Smooth muscle cell (in vitro differentiated cells): ENCODE measurements around the gene SHROOM3. TPM values are rescaled to one million over a fixed set of nuclear protein-coding genes. Genes with fewer than 3 reads are reported as not detected.

Source experiments
- DNase-seq: peaks from one replicate; lab custom pipeline; 2025; ENCODE audit not compliant: unreplicated experiment; lab: John Stamatoyannopoulos, UW
- H2AFZ ChIP-seq: fragments of 200-600 bp; sonication (generic); 2 replicates; pipeline ENCODE4 v1.6.0; 2016; ENCODE audit warnings: antibody characterized with exemption, low read depth, mild to moderate bottlenecking
- H3F3A ChIP-seq: fragments of 200-600 bp; sonication (generic); 2 replicates; pipeline ENCODE4 v1.6.0; 2017; ENCODE audit warnings: antibody characterized with exemption, low read depth
- H3K27ac ChIP-seq: fragments of 200-600 bp; sonication (generic); 2 replicates; pipeline ENCODE4 v1.5.1; 2016; ENCODE audit warnings: low read depth, mild to moderate bottlenecking
- H3K27me3 ChIP-seq: fragments of 200-600 bp; sonication (generic); 2 replicates; pipeline ENCODE4 v1.6.1; 2016; ENCODE audit warnings: low read depth, mild to moderate bottlenecking
- H3K36me3 ChIP-seq: fragments of 200-600 bp; sonication (generic); 2 replicates; pipeline ENCODE4 v1.5.1; 2016; ENCODE audit warnings: low read depth
- H3K4me1 ChIP-seq: fragments of 200-600 bp; sonication (generic); 2 replicates; pipeline ENCODE4 v1.5.1; 2016; ENCODE audit warnings: low read depth
- H3K4me2 ChIP-seq: fragments of 200-600 bp; sonication (generic); 2 replicates; pipeline ENCODE4 v1.6.0; 2016; ENCODE audit warnings: mild to moderate bottlenecking
- H3K4me3 ChIP-seq: fragments of 200-600 bp; sonication (generic); 2 replicates; pipeline ENCODE4 v1.5.1; 2016; ENCODE audit warnings: mild to moderate bottlenecking
- H3K79me2 ChIP-seq: fragments of 200-600 bp; sonication (generic); 2 replicates; pipeline ENCODE4 v1.6.0; 2016; ENCODE audit warnings: low read depth, mild to moderate bottlenecking
- H3K9ac ChIP-seq: fragments of 200-600 bp; sonication (generic); 2 replicates; pipeline ENCODE4 v1.6.0; 2016; ENCODE audit warnings: low read depth
- H3K9me3 ChIP-seq: fragments of 200-600 bp; sonication (generic); replicated peaks from 2 replicates; pipeline ENCODE4 v1.5.1; 2016; ENCODE audit warnings: low read depth
- H4K20me1 ChIP-seq: fragments of 200-600 bp; sonication (generic); 2 replicates; pipeline ENCODE4 v1.6.0; 2016; ENCODE audit warnings: low read depth
- CTCF ChIP-seq: fragments of 200-600 bp; sonication (generic); IDR thresholded peaks from 2 replicates; pipeline ENCODE4 v1.5.1; 2017; ENCODE audit warnings: borderline replicate concordance, mild to moderate bottlenecking, antibody characterized with exemption; ENCODE audit not compliant: insufficient read depth, poor library complexity, severe bottlenecking
- WGBS: methylation state at CpG from one replicate; pipeline ENCODE4 v1.1.7; 2016; ENCODE audit warnings: low lambda C conversion rate; 5-methylcytosine and 5-hydroxymethylcytosine counted together
- polyA plus RNA-seq: library from polyadenylated mRNA; unstranded; fragments of >200 nt; fragmentation: Nextera tagmentation; extraction: Ambion mirVana; gene quantifications from 2 replicates; pipeline ENCODE4 v1.2.1, GENCODE V29; 2016
- total RNA-seq: library from RNA; depleted of rRNA; stranded (reverse); fragments of >200 nt; gene quantifications from 2 replicates; pipeline ENCODE4 v1.2.3, GENCODE V29; 2014

Gene SHROOM3
- total and polyA plus RNA-seq, 2 experiments from 2014 or later = 10.0 to 31.9 TPM

- H2AFZ ChIP-seq = peak overlapping the region; percentile 22
- H3F3A ChIP-seq = peaks cover 12% of the 10 kb centered on the region
- H3K4me3 ChIP-seq = peak overlapping the region; percentile 8
- no peaks in the 10 kb centered on the region for H3K27me3 ChIP-seq
- no peaks in the 10 kb centered on the region for H3K36me3 ChIP-seq
- peak overlapping the region; percentile 92 for H3K9ac ChIP-seq
- H3K4me1 ChIP-seq = peaks cover 45% of the 10 kb centered on the region
- WGBS = 14% methylated on average over 10 of the region's 10 CpGs
- H3K79me2 ChIP-seq = peaks cover 13% of the 10 kb centered on the region
- H3K9me3 ChIP-seq = no peaks in the 10 kb centered on the region
- peak overlapping the region; percentile 68 for H3K4me2 ChIP-seq
- no peaks in the 10 kb centered on the region for H4K20me1 ChIP-seq
- TF ChIP-seq CTCF = no peak
- peak overlapping the region; percentile 99 for H3K27ac ChIP-seq
- DNase-seq = no peak
Measured at GRCh38 chr4:76589872-76590797, 155.1 kb downstream of the SHROOM3 start.

- peak overlapping the region; percentile 40 for H2AFZ ChIP-seq
- peak overlapping the region; percentile 68 for H3K4me2 ChIP-seq
- 40% methylated on average over 6 of the region's 6 CpGs for WGBS
- DNase-seq = no peak
- no peaks in the 10 kb centered on the region for H4K20me1 ChIP-seq
- TF ChIP-seq CTCF = no peak
- no peaks in the 10 kb centered on the region for H3K36me3 ChIP-seq
- peaks cover 39% of the 10 kb centered on the region for H3K4me1 ChIP-seq
- peak overlapping the region; percentile 92 for H3K9ac ChIP-seq
- H3F3A ChIP-seq = peaks cover 12% of the 10 kb centered on the region
- no peaks in the 10 kb centered on the region for H3K9me3 ChIP-seq
- H3K27ac ChIP-seq = peak overlapping the region; percentile 99
- peak overlapping the region; percentile 8 for H3K4me3 ChIP-seq
- H3K79me2 ChIP-seq = peaks cover 13% of the 10 kb centered on the region
- H3K27me3 ChIP-seq = no peaks in the 10 kb centered on the region
Measured at GRCh38 chr4:76590798-76591281, 155.8 kb downstream of the SHROOM3 start.

- peaks cover 39% of the 10 kb centered on the region for H3K4me1 ChIP-seq
- peak overlapping the region; percentile 99 for H3K27ac ChIP-seq
- H3K79me2 ChIP-seq = peaks cover 13% of the 10 kb centered on the region
- no peaks in the 10 kb centered on the region for H3K36me3 ChIP-seq
- TF ChIP-seq CTCF = no peak
- no peak overlapping the region for H3K4me2 ChIP-seq
- no peak overlapping the region for H3K9ac ChIP-seq
- DNase-seq = no peak
- peaks cover 12% of the 10 kb centered on the region for H3F3A ChIP-seq
- 91% methylated on average over 3 of the region's 3 CpGs for WGBS
- H4K20me1 ChIP-seq = no peaks in the 10 kb centered on the region
- no peaks in the 10 kb centered on the region for H3K27me3 ChIP-seq
- no peak overlapping the region for H2AFZ ChIP-seq
- H3K4me3 ChIP-seq = no peak overlapping the region
- H3K9me3 ChIP-seq = no peaks in the 10 kb centered on the region
Measured at GRCh38 chr4:76591992-76592391, 157.0 kb downstream of the SHROOM3 start.

- TF ChIP-seq CTCF = no peak
- H4K20me1 ChIP-seq = no peaks in the 10 kb centered on the region
- H2AFZ ChIP-seq = no peak overlapping the region
- DNase-seq = no peak
- 95% methylated on average over 6 of the region's 6 CpGs for WGBS
- H3K27ac ChIP-seq = no peak overlapping the region
- peaks cover 36% of the 10 kb centered on the region for H3K4me1 ChIP-seq
- H3K36me3 ChIP-seq = no peaks in the 10 kb centered on the region
- H3K4me2 ChIP-seq = no peak overlapping the region
- peaks cover 12% of the 10 kb centered on the region for H3F3A ChIP-seq
- no peak overlapping the region for H3K9ac ChIP-seq
- no peak overlapping the region for H3K4me3 ChIP-seq
- H3K27me3 ChIP-seq = no peaks in the 10 kb centered on the region
- no peaks in the 10 kb centered on the region for H3K9me3 ChIP-seq
- H3K79me2 ChIP-seq = peaks cover 10% of the 10 kb centered on the region
Measured at GRCh38 chr4:76592460-76592859, 157.4 kb downstream of the SHROOM3 start.
